ENCODE measurements around the gene RETN. TPM values are rescaled to one million over a fixed set of nuclear protein-coding genes. Genes with fewer than 3 reads are reported as not detected.

The RETN gene
- polyA plus RNA-seq, 1 experiment, result not detected

- Histone ChIP-seq H3K27me3 (ENCODE audit: control insufficient read depth, insufficient read depth, low read length) (peaks cover 18% of the 10 kb centered on the region), H3K9me3 (ENCODE audit: control insufficient read depth, insufficient read depth, low read length) (peaks cover 6% of the 10 kb centered on the region), H3K4me3 (ENCODE audit: low read depth, low read length) (no peak overlapping the region), H3K27ac (ENCODE audit: low read depth, low read length) (no peak overlapping the region)
- ChIA-PET POLR2A (no interaction called here), CTCF (no interaction called here)
- no peak for DNase-seq (ENCODE audit: low read depth, low spot score)
- no peak for TF ChIP-seq CTCF (IDR thresholded peaks at IDR 0.05; ENCODE audit: low read depth, low read length)
Measured at GRCh38 chr19:7669641-7670040, 792 bp downstream of the RETN start.

- Histone ChIP-seq H3K4me3 (ENCODE audit: low read depth, low read length) (no peak overlapping the region), H3K27ac (ENCODE audit: low read depth, low read length) (no peak overlapping the region), H3K27me3 (ENCODE audit: control insufficient read depth, insufficient read depth, low read length) (peaks cover 18% of the 10 kb centered on the region), H3K9me3 (ENCODE audit: control insufficient read depth, insufficient read depth, low read length) (peaks cover 6% of the 10 kb centered on the region)
- no peak for DNase-seq (ENCODE audit: low read depth, low spot score)
- ChIA-PET CTCF (interaction anchor here (2.9 kb wide), 1 partner anchor 10 kb away, joined by 15 read pairs; the partner anchor contains the start of gene TRAPPC5), POLR2A (no interaction called here)
- TF ChIP-seq CTCF (IDR thresholded peaks at IDR 0.05; ENCODE audit: low read depth, low read length), result no peak
Measured at GRCh38 chr19:7670150-7670783, 1.4 kb downstream of the RETN start.

GRCh38 chr19:7670790-7671189 is 1.9 kb downstream of the RETN start:
- DNase-seq (ENCODE audit: low read depth, low spot score), result no peak
- ChIA-PET CTCF (interaction anchor here (2.9 kb wide), 1 partner anchor 10 kb away, joined by 15 read pairs; the partner anchor contains the start of gene TRAPPC5), POLR2A (no interaction called here)
- no peak for TF ChIP-seq CTCF (IDR thresholded peaks at IDR 0.05; ENCODE audit: low read depth, low read length)
- H3K27me3 ChIP-seq (ENCODE audit: control insufficient read depth, insufficient read depth, low read length), result peaks cover 15% of the 10 kb centered on the region
- no peak overlapping the region for H3K27ac ChIP-seq (ENCODE audit: low read depth, low read length)
- H3K4me3 ChIP-seq (ENCODE audit: low read depth, low read length), result no peak overlapping the region
- peaks cover 6% of the 10 kb centered on the region for H3K9me3 ChIP-seq (ENCODE audit: control insufficient read depth, insufficient read depth, low read length)

GRCh38 chr19:7672522-7672921 is 3.7 kb downstream of the RETN start:
- Histone ChIP-seq H3K9me3 (ENCODE audit: control insufficient read depth, insufficient read depth, low read length) (peaks cover 6% of the 10 kb centered on the region), H3K27ac (ENCODE audit: low read depth, low read length) (no peak overlapping the region), H3K27me3 (ENCODE audit: control insufficient read depth, insufficient read depth, low read length) (peaks cover 12% of the 10 kb centered on the region), H3K4me3 (ENCODE audit: low read depth, low read length) (no peak overlapping the region)
- no peak for DNase-seq (ENCODE audit: low read depth, low spot score)
- POLR2A ChIA-PET, result no interaction called here
- CTCF ChIA-PET, result interaction anchor here (2.9 kb wide), 1 partner anchor 8 kb away, joined by 15 read pairs; the partner anchor contains the start of gene TRAPPC5
- TF ChIP-seq CTCF (IDR thresholded peaks at IDR 0.05; ENCODE audit: low read depth, low read length), result no peak

Measured in AG04450 (cell line).